Natural killer cell (primary cell): ENCODE data around the gene EDARADD. TPM values are rescaled to one million over a fixed set of nuclear protein-coding genes. Genes with fewer than 3 reads are reported as not detected.
"Not testable (repeated sequence)": the region's sequence is repeated elsewhere in the genome, so short reads cannot be mapped to it uniquely, and the experiment has no call there.

Experiments
- ATAC-seq, 3 donors: fragments of 150-1000 bp in 2 of 3; fragments of 200-7000 bp in 1 of 3; cut with Tn5 transposase; 1 replicate in 1 of 3; 2 replicates in 2 of 3; pipeline ENCODE4 v1.10.0; 2021; ENCODE audit warnings: mild to moderate bottlenecking in 2 of 3, moderate library complexity in 2 of 3
- DNase-seq, 2 donors: peaks; one replicate each; pipeline versions ENCODE4 v3.0.0 to v3.0.0-alpha.2; 2013 to 2021; ENCODE audit warnings: mixed read lengths in 1 of 2
- H3K27ac ChIP-seq: one replicate; pipeline ENCODE4 v1.5.1; 2013; ENCODE audit warnings: mild to moderate bottlenecking, low read length
- H3K27me3 ChIP-seq: one replicate; pipeline ENCODE4 v1.6.1; 2013; ENCODE audit warnings: low read length; ENCODE audit not compliant: control insufficient read depth, insufficient read depth
- H3K36me3 ChIP-seq: one replicate; pipeline ENCODE4 v1.6.1; 2013; ENCODE audit warnings: low read length; ENCODE audit not compliant: control insufficient read depth, insufficient read depth
- H3K4me1 ChIP-seq: one replicate; pipeline ENCODE4 v1.6.1; 2013; ENCODE audit warnings: low read length; ENCODE audit not compliant: control insufficient read depth, insufficient read depth
- H3K4me3 ChIP-seq: one replicate; pipeline ENCODE4 v1.5.1; 2013; ENCODE audit warnings: low read length
- H3K9me3 ChIP-seq: one replicate; pipeline ENCODE4 v1.6.1; 2013; ENCODE audit warnings: low read length; ENCODE audit not compliant: control insufficient read depth, insufficient read depth
- H3K27ac Mint-ChIP-seq, 2 donors: one replicate each; pipeline ENCODE4 v1.8.0; 2022; ENCODE audit warnings: mild to moderate bottlenecking in 2 of 2, mixed read lengths in 2 of 2, moderate library complexity in 1 of 2
- H3K27me3 Mint-ChIP-seq, 2 donors: one replicate each; pipeline ENCODE4 v1.8.0; 2022; ENCODE audit warnings: low read depth in 2 of 2, mixed read lengths in 2 of 2
- H3K36me3 Mint-ChIP-seq: one replicate; pipeline ENCODE4 v1.8.0; 2022; ENCODE audit warnings: mixed read lengths
- H3K4me1 Mint-ChIP-seq, 2 donors: one replicate each; pipeline ENCODE4 v1.8.0; 2022; ENCODE audit warnings: mixed read lengths in 2 of 2
- H3K4me3 Mint-ChIP-seq: one replicate; pipeline ENCODE4 v1.8.0; 2022; ENCODE audit warnings: mild to moderate bottlenecking, moderate library complexity, mixed read lengths
- H3K9me3 Mint-ChIP-seq, 2 donors: one replicate each; pipeline ENCODE4 v1.8.0; 2022; ENCODE audit warnings: mixed read lengths in 2 of 2
- CTCF ChIP-seq: fragments of 200-600 bp; IDR thresholded peaks from one replicate; pipeline ENCODE4 v1.8.0; 2022; ENCODE audit warnings: antibody characterized with exemption
- WGBS: methylation state at CpG from one replicate; pipeline ENCODE4 v1.1.7; 2013; ENCODE audit warnings: missing lambda C conversion rate; ENCODE audit not compliant: insufficient coverage; 5-methylcytosine and 5-hydroxymethylcytosine counted together
- intact Hi-C: fragments of 100-400 bp; cut with micrococcal nuclease; formaldehyde crosslinking; loops from one replicate; pipeline ENCODE4 v1.14.2; 2022
- total RNA-seq, 4 donors: library from RNA; stranded (reverse); fragments of 120-200 nt in 1 of 4; gene quantifications; one replicate each; pipeline versions ENCODE4 v1.2.3 to v1.2.4, GENCODE V29; 2013 to 2022

The EDARADD gene
- total RNA-seq, 3 donors from 2014 or later (not counting 1 experiment from before 2014, with no cell fraction given), result 2.0 to 5.4 (median 2.6) TPM

DNA sequence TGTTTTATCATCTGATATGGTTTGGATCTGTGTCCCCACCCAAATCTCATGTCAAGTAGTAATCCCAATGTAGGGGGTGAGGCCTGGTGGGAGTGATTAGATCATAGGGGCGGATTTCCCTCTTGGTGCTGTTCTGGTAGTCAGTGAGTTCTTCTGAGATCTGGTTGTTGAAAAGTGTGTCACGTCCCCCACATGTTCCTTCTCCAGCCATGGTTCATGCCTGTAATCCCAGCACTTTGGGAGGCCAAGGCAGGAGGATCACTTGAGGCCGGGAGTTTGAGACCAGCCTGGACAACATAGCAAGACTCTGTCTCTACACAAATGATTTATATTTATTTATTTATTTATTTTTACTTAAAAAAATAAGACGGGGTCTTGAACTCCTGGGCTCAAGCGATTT, 30.8 kb upstream of the EDARADD start:
- Histone ChIP-seq H3K27ac (no peak overlapping the region), H3K4me3 (no peak overlapping the region), H3K4me1 (no peaks in the 10 kb centered on the region), H3K36me3 (no peaks in the 10 kb centered on the region), H3K27me3 (no peaks in the 10 kb centered on the region), H3K9me3 (no peaks in the 10 kb centered on the region)
- DNase-seq, result no peak
- Mint-ChIP-seq H3K27me3 (peaks cover 0 to 10% of the 10 kb centered on the region in 2 donors), H3K36me3 (peaks cover 9% of the 10 kb centered on the region), H3K4me3 (no peak overlapping the region), H3K4me1 (no peaks in the 10 kb centered on the region), H3K27ac (no peak overlapping the region), H3K9me3 (peaks cover 2 to 6% of the 10 kb centered on the region in 2 donors)
- ATAC-seq, result no peak
- no peak for TF ChIP-seq CTCF
- 96% methylated on average over 2 of the region's 5 CpGs for WGBS
- intact Hi-C loops, result no loop called here

- H3K9me3 ChIP-seq, result no peaks in the 10 kb centered on the region
- no peak for TF ChIP-seq CTCF
- no peaks in the 10 kb centered on the region for H3K36me3 Mint-ChIP-seq
- DNase-seq (no peak), ATAC-seq (no peak)
- H3K9me3 Mint-ChIP-seq, result no peaks in the 10 kb centered on the region
- H3K4me1 Mint-ChIP-seq, result no peaks in the 10 kb centered on the region
- no peaks in the 10 kb centered on the region for H3K27me3 ChIP-seq
- H3K27ac Mint-ChIP-seq, result no peak overlapping the region
- no peak overlapping the region for H3K27ac ChIP-seq
- intact Hi-C loops, result no loop called here
- H3K4me3 ChIP-seq, result no peak overlapping the region
- H3K4me3 Mint-ChIP-seq, result no peak overlapping the region
- 90% methylated on average over 6 of the region's 7 CpGs for WGBS
- peaks cover 4 to 10% of the 10 kb centered on the region in 2 donors for H3K27me3 Mint-ChIP-seq
- no peaks in the 10 kb centered on the region for H3K4me1 ChIP-seq
- H3K36me3 ChIP-seq, result no peaks in the 10 kb centered on the region
These were observed 28.0 kb upstream of the EDARADD start for GRCh38 chr1:236365999-236366570.

DNA sequence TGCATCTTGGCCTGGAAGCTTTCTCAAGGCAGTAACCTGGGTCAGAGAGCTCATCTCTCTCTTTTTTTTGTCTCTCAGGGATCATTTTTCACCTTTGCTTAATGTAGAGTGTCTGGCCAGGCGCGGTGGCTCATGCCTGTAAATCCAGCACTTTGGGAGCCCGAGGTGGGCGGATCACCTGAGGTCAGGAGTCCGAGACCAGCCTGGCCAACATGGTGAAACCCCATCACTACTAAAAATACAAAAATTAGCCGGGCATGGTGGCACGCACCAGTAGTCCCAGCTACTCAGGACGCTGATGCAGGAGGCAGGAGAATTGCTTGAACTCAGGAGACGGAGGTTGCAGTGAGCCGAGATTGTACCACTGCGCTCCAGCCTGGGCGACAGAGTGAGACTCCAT, 27.4 kb upstream of the EDARADD start:
- H3K4me3 Mint-ChIP-seq, H3K4me1 Mint-ChIP-seq, H3K36me3 ChIP-seq, H3K4me3 ChIP-seq, intact Hi-C loops, ATAC-seq, H3K9me3 Mint-ChIP-seq, H3K27ac ChIP-seq, H3K36me3 Mint-ChIP-seq, H3K27me3 ChIP-seq, H3K27ac Mint-ChIP-seq, DNase-seq, H3K4me1 ChIP-seq, H3K9me3 ChIP-seq: not testable (repeated sequence)
- H3K27me3 Mint-ChIP-seq, result peaks cover 4 to 10% of the 10 kb centered on the region in 2 donors
- WGBS, result 95% methylated on average over 12 of the region's 12 CpGs

GRCh38 chr1:236370420-236370819, 23.7 kb upstream of the EDARADD start:
- Mint-ChIP-seq H3K27ac (no peak overlapping the region), H3K36me3 (no peaks in the 10 kb centered on the region), H3K4me1 (no peaks in the 10 kb centered on the region), H3K27me3 (peaks cover 4 to 7% of the 10 kb centered on the region in 2 donors), H3K4me3 (no peak overlapping the region), H3K9me3 (no peaks in the 10 kb centered on the region)
- WGBS, result 71% methylated on average over 1 of the region's 1 CpG
- no peaks in the 10 kb centered on the region for H3K27me3 ChIP-seq
- H3K4me1 ChIP-seq, result no peaks in the 10 kb centered on the region
- no peaks in the 10 kb centered on the region for H3K9me3 ChIP-seq
- ATAC-seq (no peak), DNase-seq (no peak)
- no peak overlapping the region for H3K27ac ChIP-seq
- intact Hi-C loops, result no loop called here
- H3K36me3 ChIP-seq, result no peaks in the 10 kb centered on the region
- TF ChIP-seq CTCF, result no peak
- H3K4me3 ChIP-seq, result no peak overlapping the region
